ENCODE results near the gene NAPA.

Gene NAPA

DNA sequence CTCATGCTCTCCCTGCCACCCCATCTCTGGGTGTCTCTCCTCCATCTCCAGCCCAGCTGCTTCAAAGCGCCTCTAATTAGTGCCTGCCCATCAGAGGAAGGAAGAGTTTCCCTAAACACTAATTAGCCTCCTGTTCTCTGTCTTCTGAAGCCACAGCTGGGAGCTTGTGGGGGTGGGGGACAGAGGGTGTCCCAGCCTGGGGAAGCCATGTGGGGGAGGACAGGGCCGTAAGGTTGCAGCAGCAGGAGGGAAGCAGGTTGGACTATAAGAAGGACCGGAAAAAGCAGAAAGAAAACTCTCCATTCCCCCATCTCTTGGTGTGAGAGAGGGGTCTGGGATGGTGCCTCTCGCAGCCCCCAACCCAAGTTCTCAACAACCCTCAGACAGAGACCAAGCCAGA, 69.3 kb downstream of the NAPA start:
- Histone ChIP-seq H3K27me3 (replicated peaks; ENCODE audit: control insufficient read depth, insufficient read depth, low read length) (peaks cover 3% of the 10 kb centered on the region), H3K4me3 (replicated peaks; ENCODE audit: low read depth, low read length) (no peak overlapping the region), H3K36me3 (ENCODE audit: control insufficient read depth, insufficient read depth, low read length) (no peaks in the 10 kb centered on the region)
- TF ChIP-seq, protein P1, sequence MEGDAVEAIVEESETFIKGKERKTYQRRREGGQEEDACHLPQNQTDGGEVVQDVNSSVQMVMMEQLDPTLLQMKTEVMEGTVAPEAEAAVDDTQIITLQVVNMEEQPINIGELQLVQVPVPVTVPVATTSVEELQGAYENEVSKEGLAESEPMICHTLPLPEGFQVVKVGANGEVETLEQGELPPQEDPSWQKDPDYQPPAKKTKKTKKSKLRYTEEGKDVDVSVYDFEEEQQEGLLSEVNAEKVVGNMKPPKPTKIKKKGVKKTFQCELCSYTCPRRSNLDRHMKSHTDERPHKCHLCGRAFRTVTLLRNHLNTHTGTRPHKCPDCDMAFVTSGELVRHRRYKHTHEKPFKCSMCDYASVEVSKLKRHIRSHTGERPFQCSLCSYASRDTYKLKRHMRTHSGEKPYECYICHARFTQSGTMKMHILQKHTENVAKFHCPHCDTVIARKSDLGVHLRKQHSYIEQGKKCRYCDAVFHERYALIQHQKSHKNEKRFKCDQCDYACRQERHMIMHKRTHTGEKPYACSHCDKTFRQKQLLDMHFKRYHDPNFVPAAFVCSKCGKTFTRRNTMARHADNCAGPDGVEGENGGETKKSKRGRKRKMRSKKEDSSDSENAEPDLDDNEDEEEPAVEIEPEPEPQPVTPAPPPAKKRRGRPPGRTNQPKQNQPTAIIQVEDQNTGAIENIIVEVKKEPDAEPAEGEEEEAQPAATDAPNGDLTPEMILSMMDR (IDR thresholded peaks at IDR 0.05; ENCODE audit: insufficient read depth, low read length, poor library complexity, severe bottlenecking) = no peak
- DNase-seq (ENCODE audit: extremely low read depth, insufficient read length) = no peak

DNA sequence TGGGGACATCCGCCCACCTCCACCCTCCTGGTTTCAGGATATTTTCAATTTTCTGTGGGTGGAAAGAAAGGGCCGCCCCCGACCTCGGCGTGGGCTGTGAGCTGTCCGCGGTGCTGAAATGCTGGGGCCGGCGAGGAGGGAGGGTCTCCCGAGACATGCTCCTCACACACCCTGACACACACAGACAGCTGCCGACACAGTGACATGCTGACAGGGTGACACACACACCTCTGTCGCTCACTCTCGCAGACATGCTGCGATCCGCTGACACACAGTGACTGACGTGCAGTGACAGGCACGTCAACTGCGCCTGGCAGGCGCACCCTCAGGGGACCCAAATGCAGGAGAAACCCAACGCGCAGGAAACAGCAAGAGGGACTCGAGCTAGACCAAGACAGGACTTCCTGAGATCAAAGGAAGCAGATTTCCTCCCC, 70.5 kb downstream of the NAPA start:
- Histone ChIP-seq H3K4me3 (replicated peaks; ENCODE audit: low read depth, low read length) (no peak overlapping the region), H3K36me3 (ENCODE audit: control insufficient read depth, insufficient read depth, low read length) (no peaks in the 10 kb centered on the region), H3K27me3 (replicated peaks; ENCODE audit: control insufficient read depth, insufficient read depth, low read length) (peaks cover 3% of the 10 kb centered on the region)
- no peak for DNase-seq (ENCODE audit: extremely low read depth, insufficient read length)
- TF ChIP-seq, protein P1 (IDR thresholded peaks at IDR 0.05; ENCODE audit: insufficient read depth, low read length, poor library complexity, severe bottlenecking) = no peak

DNA sequence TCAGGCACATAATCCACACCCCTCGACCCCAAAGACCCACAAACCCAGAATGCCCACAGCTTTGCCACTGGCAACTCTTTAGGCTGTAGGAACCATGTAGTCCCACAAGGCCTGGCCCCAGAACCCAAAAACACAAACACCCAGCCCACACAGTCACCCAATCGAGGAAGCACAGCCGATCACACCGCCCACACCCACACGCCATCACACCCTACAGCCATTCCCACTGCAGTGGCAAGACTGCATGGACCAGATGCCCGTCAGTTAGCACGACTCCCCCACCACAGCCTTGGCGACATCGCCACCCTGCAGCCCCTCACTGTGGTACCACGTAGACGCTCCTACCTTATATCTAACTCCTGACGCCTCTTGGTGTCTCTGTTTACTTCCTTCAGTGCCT, 71.5 kb downstream of the NAPA start:
- no peaks in the 10 kb centered on the region for H3K36me3 ChIP-seq (ENCODE audit: control insufficient read depth, insufficient read depth, low read length)
- H3K27me3 ChIP-seq (replicated peaks; ENCODE audit: control insufficient read depth, insufficient read depth, low read length) = peaks cover 3% of the 10 kb centered on the region
- TF ChIP-seq, protein P1 (IDR thresholded peaks at IDR 0.05; ENCODE audit: insufficient read depth, low read length, poor library complexity, severe bottlenecking) = no peak
- DNase-seq (ENCODE audit: extremely low read depth, insufficient read length) = no peak
- H3K4me3 ChIP-seq (replicated peaks; ENCODE audit: low read depth, low read length) = no peak overlapping the region

GRCh38 chr19:47438793-47439220, 76.1 kb downstream of the NAPA start:
- DNase-seq (ENCODE audit: extremely low read depth, insufficient read length) = no peak
- Histone ChIP-seq H3K36me3 (ENCODE audit: control insufficient read depth, insufficient read depth, low read length) (no peaks in the 10 kb centered on the region), H3K4me3 (replicated peaks; ENCODE audit: low read depth, low read length) (no peak overlapping the region), H3K27me3 (replicated peaks; ENCODE audit: control insufficient read depth, insufficient read depth, low read length) (no peaks in the 10 kb centered on the region; the same call in 1 of the 2 replicates)
- TF ChIP-seq, protein P1 (IDR thresholded peaks at IDR 0.05; ENCODE audit: insufficient read depth, low read length, poor library complexity, severe bottlenecking) = no peak
